SHP77 (cell line): ENCODE results near the gene OTOP1.
"Not testable (repeated sequence)": the region's sequence is repeated elsewhere in the genome, so short reads cannot be mapped to it uniquely, and the experiment has no call there.

Experiments used
- DNase-seq, 2 experiments: peaks; one replicate each; lab custom pipeline; 2025; lab: John Stamatoyannopoulos, UW

OTOP1 gene

GRCh38 chr4:4226606-4227438, at the start of gene OTOP1:
Gene OTOP1 (minus strand): TSS chr4:4226929. CDS start chr4:4226864, 65 bp downstream.
- DNase-seq, result no peak

- DNase-seq, result no peak
These were observed 47.5 kb upstream of the OTOP1 start for GRCh38 chr4:4274226-4274625.

- no peak for DNase-seq
These were observed 45.2 kb upstream of the OTOP1 start for GRCh38 chr4:4271912-4272311.

- DNase-seq, result no peak
These were observed 43.8 kb upstream of the OTOP1 start for GRCh38 chr4:4270529-4270928.

GRCh38 chr4:4269856-4270255, 43.1 kb upstream of the OTOP1 start:
- DNase-seq, result no peak

- DNase-seq, result no peak
These were observed 42.6 kb upstream of the OTOP1 start for GRCh38 chr4:4269331-4269731.

GRCh38 chr4:4268776-4269175, 42.0 kb upstream of the OTOP1 start:
- DNase-seq, result no peak

- DNase-seq, result no peak
These were observed 41.3 kb upstream of the OTOP1 start for GRCh38 chr4:4267981-4268380.

- DNase-seq, result peak in 1 of 2 experiments; percentile 1
These were observed 33.5 kb upstream of the OTOP1 start for GRCh38 chr4:4260185-4260751.

- no peak for DNase-seq
These were observed 32.9 kb upstream of the OTOP1 start for GRCh38 chr4:4259484-4260100.

GRCh38 chr4:4257705-4258104, 31.0 kb upstream of the OTOP1 start:
- not testable (repeated sequence) for DNase-seq

GRCh38 chr4:4256799-4257198, 30.1 kb upstream of the OTOP1 start:
- peak in 1 of 2 experiments; percentile 2 for DNase-seq

GRCh38 chr4:4254666-4255065, 27.9 kb upstream of the OTOP1 start:
- no peak for DNase-seq

GRCh38 chr4:4254199-4254598, 27.5 kb upstream of the OTOP1 start:
- peak in 1 of 2 experiments; percentile 8 for DNase-seq

- no peak for DNase-seq
These were observed 23.1 kb upstream of the OTOP1 start for GRCh38 chr4:4249866-4250265.

GRCh38 chr4:4249342-4249741, 22.6 kb upstream of the OTOP1 start:
- DNase-seq, result not testable (repeated sequence)

- no peak for DNase-seq
These were observed 22.1 kb upstream of the OTOP1 start for GRCh38 chr4:4248885-4249203.

GRCh38 chr4:4248029-4248884, 21.5 kb upstream of the OTOP1 start, which contains the start of gene TMEM128:
Gene TMEM128 (minus strand): TSS chr4:4248223. CDS start chr4:4248202, 21 bp downstream.
- peak; percentile 72 to 74 for DNase-seq

GRCh38 chr4:4247696-4248028, 20.9 kb upstream of the OTOP1 start:
- DNase-seq, result no peak

- no peak for DNase-seq
These were observed 18.4 kb upstream of the OTOP1 start for GRCh38 chr4:4245172-4245571.

- DNase-seq, result not testable (repeated sequence)
These were observed 12.8 kb upstream of the OTOP1 start for GRCh38 chr4:4239551-4239950.

- DNase-seq, result no peak
These were observed 6.9 kb upstream of the OTOP1 start for GRCh38 chr4:4233610-4234009.

GRCh38 chr4:4228356-4228668, 1.6 kb upstream of the OTOP1 start:
- DNase-seq, result no peak
